NCI-H2227 (cell line): ENCODE data around the gene NRG3.

Source experiments
- DNase-seq: peaks from one replicate; lab custom pipeline; 2025; ENCODE audit not compliant: unreplicated experiment; lab: John Stamatoyannopoulos, UW

The NRG3 gene

DNA sequence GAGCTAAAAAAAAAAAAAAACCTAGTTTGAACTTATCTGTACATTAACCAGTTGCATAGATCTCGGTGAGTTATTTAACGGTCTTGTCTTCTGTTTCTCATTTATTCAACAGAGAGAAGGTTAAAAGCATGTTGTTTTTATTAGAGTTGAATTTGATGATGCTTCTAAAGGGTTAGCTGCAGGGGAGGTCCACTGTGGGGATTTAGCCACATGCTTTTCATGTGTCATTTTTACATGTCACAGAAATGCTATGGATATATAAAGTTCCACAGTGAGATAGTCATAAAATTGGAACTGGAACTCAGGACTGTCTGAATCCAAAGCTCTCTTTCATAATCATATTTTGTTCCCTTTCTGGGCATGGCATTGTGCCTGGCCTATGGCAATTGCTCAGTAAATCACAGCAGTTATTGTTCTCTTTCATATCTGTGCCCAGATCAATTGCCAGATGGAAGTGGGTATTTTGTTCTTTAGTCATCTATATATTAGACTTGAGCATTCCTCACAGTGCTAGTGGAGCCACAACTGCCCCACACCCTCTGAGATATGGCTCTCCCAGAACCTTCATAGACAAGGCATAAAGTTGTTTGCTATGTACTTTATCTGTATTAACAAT is 578.8 kb downstream of the NRG3 start:
- DNase-seq: no peak

- no peak for DNase-seq
These were observed 588.0 kb downstream of the NRG3 start for GRCh38 chr10:82462910-82463551.

- no peak for DNase-seq
These were observed 588.6 kb downstream of the NRG3 start for GRCh38 chr10:82463614-82464013.

DNA sequence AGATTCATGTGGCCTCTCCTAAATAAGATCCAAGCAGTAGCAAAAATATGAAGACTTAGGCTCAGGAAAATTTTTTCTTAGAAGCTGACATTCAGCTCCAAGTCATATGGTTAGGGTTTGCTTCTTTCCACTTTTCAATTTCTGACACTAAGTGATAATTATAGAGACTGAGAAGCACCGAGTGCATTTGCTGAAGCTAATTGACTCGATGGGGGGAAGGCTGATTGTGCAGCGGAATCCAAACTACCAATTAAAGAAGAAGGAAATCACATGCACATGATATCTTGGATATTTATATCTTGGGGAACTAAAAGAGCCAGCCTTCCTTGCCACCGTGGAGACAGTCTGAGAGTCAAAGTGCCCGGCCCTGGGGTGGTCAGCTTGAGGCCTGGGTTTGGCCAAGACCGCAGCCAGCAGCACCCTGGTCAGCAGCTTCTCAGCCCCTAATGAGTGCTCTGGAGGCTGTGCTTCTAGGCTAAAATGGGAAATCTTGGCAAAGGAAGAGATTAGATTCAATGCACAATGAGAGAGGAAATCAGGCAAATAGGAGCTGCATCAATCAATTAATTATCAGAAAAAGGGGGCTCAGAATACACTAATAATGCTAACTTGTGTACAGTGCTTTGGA is 589.3 kb downstream of the NRG3 start:
- DNase-seq: no peak

DNA sequence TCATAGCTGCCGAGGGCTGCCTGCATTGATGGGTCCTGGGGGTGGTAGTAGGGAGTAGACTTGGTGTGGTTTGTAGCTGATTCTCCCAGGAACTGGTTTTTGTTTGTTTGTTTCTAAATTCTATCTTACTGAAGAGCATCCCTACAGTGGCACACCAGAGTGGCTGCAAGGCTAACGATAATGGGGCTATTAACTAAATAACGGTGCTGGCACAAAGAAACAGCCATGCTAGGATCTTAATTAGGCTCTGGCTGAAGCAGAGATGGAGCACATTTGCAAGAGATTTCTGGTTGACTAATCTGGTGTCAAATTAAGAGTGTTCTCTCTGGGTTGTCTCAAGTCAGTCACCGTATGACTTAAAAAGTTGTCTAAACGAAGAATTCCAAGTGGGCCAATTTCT is 590.0 kb downstream of the NRG3 start:
- no peak for DNase-seq

DNA sequence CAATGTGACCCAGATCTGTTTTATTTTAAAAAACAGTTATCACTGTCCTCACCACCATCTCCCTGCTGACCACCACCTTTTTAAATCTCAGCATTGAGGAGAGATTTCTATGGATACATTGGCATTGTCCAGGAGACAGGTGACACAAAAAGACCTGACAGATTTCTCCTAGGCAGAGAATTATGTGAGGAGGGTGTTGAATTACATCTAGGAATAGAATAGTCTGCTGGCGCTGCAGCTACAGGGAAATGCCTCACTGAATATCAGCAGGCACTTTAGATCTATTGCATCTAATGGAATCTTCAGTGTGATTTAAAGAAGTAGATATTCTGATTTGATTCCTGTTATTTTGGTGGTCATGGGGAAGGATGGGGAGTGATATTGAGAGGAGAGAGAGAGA is 593.5 kb downstream of the NRG3 start:
- no peak for DNase-seq

DNA sequence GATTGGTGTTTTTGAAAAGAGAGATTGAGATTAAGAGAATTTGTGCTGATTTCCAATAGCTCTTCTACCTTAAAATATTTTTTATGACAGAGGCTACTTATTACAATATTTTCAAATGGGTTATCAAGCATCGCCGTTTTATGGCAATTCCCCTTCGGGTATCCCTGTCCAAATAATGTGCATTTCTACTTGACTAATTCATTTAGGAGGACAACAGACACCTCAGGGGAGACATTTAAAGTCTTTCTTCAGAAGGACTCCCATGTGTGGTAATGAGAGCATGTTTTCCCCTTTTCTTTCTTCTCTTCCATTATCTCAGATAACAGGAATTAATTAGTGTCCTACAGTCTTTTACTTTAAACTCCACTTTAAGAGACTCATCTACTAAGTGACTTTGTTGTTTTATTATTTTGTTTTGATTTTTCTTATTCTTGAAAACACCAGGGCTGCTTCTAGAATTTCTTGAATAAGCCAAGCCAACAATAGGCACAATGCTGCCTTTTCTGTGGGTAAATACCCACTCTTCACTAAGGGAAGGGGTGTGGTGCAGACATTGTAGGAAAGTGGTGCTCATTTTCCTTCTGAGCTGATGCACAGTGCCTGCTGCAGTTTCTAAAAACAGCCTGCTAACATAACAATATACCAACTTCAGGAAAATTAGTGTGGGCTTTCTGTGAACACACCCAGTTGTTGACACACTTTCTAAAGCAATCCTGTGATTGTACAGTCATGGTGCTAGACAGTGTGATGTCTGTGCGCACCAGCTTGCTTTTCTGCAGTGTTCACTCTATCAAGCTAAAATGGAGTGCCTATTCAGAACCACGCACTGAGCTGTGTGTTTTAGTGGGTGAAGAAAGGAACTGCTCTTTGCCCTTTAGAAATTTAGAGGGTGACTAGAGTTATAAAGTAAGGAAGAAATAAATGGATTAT is 597.7 kb downstream of the NRG3 start:
- no peak for DNase-seq

DNA sequence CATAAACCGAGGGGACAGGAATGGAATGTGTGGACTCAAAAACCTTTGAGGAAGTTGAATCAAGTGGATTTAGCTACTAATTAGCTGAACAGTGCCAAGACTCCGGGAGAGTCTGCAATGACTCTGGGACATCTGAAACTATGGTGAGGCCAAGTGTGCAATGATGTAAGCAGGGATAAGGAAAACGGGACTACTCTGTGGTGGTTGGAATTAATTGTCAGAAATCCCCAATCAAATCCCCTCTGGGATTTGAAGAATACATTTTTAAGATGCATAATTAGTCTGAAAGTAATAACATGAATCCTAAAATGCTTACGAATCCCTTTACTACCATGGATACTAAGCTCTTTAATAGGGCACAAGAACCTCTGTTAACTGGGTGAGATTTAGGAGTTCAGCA is 602.8 kb downstream of the NRG3 start:
- no peak for DNase-seq

- DNase-seq: no peak
These were observed 617.7 kb downstream of the NRG3 start for GRCh38 chr10:82492647-82493046.

DNA sequence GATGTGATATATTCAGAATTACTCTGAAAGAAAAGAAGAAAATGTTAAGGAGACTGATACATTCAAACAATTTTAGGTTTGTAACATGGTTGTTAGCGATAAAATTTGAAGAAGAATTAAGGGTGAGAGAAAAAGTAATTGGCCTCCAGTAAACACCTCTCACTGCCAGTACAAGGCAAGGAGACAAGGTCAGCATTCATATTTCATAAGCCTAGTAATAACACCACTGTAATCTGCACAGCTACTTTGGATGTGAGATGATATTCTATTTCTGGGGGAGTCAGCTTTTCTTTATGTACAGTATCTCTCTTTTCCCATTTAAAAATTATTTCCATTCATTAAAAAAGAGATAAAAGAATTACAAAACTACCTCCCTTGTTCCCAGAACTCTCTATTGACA is 621.1 kb downstream of the NRG3 start:
- DNase-seq: no peak

DNA sequence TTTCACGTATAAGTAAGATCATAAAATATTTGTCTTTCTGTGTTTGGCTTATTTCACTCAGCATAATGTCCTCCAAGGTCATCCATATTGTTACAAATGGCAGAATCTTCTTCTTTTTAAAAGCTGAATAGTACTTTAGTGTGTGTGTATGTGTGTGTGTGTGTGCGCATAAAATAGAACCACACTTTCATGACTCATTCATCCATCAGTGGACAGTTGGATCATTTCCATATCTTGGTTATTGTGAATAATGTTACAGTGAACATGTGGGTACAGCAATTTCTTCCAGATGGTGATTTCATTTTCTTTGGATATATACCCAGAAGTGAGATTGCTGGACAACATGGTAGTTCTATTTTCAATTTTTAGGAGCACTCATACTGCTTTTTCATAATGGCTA is 622.4 kb downstream of the NRG3 start:
- no peak for DNase-seq

DNA sequence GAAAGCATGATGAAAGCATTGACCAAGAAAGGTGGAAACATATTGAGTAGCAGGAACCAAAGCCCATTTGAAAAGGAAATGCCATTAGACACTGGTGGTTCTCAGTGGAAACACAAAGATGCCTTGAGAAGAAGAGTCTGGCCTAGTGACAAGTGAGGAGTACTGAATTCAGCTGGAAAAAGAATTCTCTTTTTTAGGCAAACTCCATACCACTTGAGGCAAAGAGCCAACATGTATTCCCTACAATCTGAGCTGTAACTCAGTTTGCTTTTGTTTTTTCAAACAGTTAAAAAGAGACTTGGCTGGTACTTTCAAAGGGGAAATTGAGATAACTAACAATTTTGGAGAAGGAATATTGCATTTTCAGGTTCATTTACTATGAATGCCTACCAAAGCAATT is 624.0 kb downstream of the NRG3 start:
- no peak for DNase-seq

GRCh38 chr10:82505009-82505408 is 630.0 kb downstream of the NRG3 start:
- no peak for DNase-seq

GRCh38 chr10:82506680-82507376 is 631.8 kb downstream of the NRG3 start:
- no peak for DNase-seq

GRCh38 chr10:82515256-82515655 is 640.3 kb downstream of the NRG3 start:
- DNase-seq: no peak

DNA sequence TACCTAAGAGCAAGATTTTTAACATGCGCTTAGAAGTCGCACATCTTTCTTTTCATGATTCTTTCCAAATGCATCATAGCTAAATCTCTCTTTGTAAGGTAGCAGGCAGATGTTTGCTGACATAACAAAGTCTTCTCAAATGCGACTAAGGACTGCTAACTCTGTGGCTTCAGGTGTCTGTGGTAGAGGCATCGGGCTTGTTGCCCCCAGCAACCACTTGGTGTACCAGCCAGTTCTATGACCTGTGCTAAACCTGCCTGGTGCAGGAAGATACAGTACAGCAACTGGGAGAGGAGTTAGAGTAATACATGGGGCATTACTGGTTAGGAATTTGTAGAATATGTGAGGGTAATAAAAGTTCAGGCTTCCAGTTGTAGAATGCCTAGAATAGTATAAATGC is 654.1 kb downstream of the NRG3 start:
- DNase-seq: no peak

- DNase-seq: no peak
These were observed 660.5 kb downstream of the NRG3 start for GRCh38 chr10:82535457-82535856.

- DNase-seq: no peak
These were observed 661.7 kb downstream of the NRG3 start for GRCh38 chr10:82536668-82537067.

- no peak for DNase-seq
These were observed 663.3 kb downstream of the NRG3 start for GRCh38 chr10:82538272-82538671.

DNA sequence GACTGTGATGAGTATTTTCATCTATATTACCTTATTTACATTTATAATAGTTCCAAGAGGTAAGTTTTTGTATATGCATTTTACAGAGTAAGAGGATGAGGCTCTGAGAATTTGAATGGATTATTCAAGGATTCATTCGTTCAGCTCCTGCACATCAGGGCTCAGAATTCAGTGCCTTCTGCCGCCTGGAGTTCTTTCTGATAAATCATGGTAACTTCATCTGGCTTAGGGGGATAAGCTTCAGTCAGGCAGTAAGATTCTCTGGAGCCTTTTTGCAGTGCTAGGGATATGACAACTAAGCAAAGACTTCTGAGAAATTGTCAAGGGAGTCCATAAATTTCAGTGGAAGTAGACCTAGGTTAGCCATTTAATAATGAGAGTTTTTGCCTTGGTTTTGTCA is 668.6 kb downstream of the NRG3 start:
- DNase-seq: no peak

GRCh38 chr10:82544377-82544776 is 669.4 kb downstream of the NRG3 start:
- no peak for DNase-seq
